Measurements from ENCODE around the gene KLB.
A peak's percentile ranks its signal among the peaks of the same experiment; 100 is the strongest.
"Not testable (repeated sequence)": the region's sequence is repeated elsewhere in the genome, so short reads cannot be mapped to it uniquely, and the experiment has no call there.

Gene KLB

GRCh38 chr4:39406763-39407583, at the start of gene KLB:
TSS of gene KLB (plus strand) at chr4:39406930. CDS start at chr4:39406950, 20 bp downstream.
- DNase-seq = no peak

GRCh38 chr4:39357002-39357401, 49.7 kb upstream of the KLB start:
- no peak for DNase-seq

DNA sequence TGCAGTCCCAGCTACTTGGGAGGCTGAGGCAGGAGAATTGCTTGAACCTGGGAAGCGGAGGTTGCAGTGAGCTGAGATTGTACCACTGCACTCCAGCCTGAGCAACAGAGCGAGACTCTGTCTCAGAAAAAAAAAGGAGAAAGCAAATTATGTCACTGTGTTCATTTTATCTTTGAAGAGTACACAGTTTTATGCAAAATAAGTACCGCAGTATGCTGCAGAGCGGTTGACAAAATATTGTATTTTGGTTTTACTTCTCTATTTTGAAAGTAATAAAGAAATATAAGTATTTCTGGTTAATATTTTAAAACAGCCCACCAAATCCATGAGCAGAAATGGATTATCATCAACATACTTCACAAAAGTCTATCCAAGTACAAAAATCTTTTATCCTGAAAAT, 46.1 kb upstream of the KLB start:
- not testable (repeated sequence) for DNase-seq

GRCh38 chr4:39362827-39363226, 43.9 kb upstream of the KLB start:
- no peak for DNase-seq

- DNase-seq = no peak
Observed at GRCh38 chr4:39363773-39364393, 42.8 kb upstream of the KLB start.

- DNase-seq = no peak
Observed at GRCh38 chr4:39365360-39365759, 41.4 kb upstream of the KLB start.

GRCh38 chr4:39365830-39366771, 40.6 kb upstream of the KLB start, which contains the start of gene RFC1:
TSS of gene RFC1 (minus strand) at chr4:39366362. CDS start at chr4:39366241, 121 bp downstream.
- peak; percentile 78 to 82 for DNase-seq

- no peak for DNase-seq
Observed at GRCh38 chr4:39367166-39367565, 39.6 kb upstream of the KLB start.

- no peak for DNase-seq
Observed at GRCh38 chr4:39369301-39369700, 37.4 kb upstream of the KLB start.

- DNase-seq = not testable (repeated sequence)
Observed at GRCh38 chr4:39371209-39371608, 35.5 kb upstream of the KLB start.

DNA sequence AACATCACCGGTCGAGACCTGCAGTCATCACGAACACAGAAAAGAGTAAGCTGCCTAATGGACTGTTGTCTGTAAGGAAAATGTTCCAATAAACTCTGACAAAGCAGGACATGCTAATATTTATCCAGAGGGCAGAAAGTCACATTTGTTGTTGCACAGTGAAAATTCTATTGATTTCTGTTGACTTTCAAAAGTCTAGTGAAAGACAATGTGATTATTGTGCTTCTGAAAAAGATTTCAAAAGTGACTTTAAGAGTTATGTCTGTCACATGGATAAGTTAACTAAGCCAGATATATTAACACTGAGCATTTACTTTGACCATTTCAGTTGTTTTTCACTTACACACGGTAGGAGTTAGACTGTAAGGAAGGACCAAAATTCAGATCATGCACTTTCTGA, 31.3 kb upstream of the KLB start:
- no peak for DNase-seq

- no peak for DNase-seq
Observed at GRCh38 chr4:39383690-39384089, 23.0 kb upstream of the KLB start.

DNA sequence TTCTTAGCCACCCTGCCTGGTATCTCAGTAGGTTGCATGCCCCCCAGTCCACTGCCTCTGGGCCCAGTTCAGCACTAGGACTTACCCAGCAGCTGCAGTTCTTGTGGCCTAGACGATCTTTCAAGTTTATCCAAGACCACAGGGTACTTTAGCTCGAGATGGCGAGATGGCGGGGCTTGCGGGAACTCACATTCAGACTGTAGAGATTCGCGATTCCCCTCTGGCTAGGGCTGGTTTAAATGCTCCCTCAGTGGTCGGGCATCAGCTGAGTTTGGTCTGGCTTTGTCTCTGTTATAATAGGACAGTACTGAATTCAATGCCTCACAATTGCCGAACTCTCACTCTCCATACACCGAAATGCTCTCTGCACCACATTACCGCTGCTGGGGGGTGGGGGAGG, 22.2 kb upstream of the KLB start:
- DNase-seq = no peak

DNA sequence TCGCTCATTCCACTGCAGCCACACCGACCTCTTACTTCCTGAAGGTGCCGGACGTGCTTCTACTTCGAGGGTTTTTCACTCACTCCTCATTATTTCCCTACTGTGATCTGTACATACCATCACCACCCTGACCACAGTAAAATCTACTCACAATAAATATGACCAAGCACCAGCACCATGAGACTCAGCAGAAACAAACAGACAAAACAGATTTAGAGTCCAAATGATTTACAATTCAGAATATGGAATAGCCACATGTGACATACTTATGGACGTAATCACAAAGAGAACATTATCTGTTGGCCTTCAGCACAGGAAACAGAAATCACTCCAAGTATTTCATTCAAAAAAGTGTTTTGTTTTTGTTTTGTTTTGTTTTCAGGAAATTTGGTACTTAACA, 16.1 kb upstream of the KLB start:
- DNase-seq = no peak

DNA sequence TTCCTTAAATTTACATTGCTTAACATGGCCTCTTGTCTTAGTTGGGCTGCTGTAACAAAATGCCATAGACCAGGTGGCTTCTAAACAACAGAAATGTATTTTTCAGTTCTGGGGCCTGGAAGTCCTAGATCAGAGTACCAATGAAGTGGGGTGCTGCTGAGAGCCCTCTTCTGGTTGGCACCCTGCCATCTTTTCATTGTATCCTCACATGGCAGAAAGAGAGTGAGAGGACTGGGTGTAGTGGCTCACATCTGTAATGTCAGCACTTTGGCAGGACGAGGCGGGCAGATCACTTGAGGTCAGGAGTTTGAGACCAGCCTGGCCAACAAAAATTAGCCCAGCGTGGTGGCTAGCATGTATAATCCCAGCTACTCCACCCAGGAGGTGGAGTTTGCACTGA, 12.0 kb upstream of the KLB start:
- DNase-seq = no peak

GRCh38 chr4:39401640-39402039, 5.1 kb upstream of the KLB start:
- not testable (repeated sequence) for DNase-seq

DNA sequence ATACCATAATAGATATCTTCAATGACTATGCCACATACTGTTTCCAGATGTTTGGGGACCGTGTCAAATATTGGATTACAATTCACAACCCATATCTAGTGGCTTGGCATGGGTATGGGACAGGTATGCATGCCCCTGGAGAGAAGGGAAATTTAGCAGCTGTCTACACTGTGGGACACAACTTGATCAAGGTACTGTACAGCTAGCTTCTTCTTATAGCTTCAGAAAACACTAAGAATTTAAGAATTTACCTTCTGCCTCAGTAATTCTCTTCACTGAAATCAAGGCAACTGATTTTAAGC, 805 bp downstream of the KLB start:
- no peak for DNase-seq

DNA sequence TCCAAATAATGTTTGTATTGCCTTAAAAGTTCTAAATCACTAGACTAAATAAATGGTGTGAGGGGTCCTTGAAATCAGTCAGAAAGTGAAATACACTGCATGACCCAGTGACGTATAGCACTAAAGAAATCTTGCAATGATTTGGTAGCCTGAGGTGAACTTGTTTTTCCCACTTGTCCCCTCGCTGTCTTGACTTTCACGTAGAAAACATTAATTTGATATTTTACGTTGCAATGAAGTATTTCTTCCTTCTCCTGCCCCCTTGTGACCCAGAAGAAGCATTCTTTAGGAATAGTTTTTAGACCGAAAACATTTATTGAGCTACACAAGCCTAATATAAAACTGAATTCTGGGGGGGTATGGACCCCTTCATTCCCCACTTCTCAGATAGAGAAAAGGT, 3.7 kb downstream of the KLB start:
- no peak for DNase-seq

DNA sequence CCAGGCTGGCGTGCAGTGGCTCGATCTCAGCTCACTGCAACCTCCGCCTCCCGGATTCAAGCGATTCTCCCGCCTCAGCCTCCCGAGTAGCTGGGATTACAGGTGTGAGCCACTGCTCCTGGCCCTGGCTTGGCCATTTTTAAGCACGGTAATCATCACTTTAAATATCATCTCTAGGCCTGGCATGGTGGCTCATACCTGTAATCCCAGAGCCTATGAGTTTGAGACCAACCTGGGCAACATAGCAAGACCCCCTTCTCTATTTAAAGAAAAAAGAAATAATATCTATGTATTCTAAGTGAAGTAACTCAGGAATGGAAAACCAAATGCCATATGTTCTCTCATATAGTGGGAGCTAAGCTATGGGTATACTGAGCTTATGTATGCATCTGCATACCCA, 4.8 kb downstream of the KLB start:
- DNase-seq = not testable (repeated sequence)

DNA sequence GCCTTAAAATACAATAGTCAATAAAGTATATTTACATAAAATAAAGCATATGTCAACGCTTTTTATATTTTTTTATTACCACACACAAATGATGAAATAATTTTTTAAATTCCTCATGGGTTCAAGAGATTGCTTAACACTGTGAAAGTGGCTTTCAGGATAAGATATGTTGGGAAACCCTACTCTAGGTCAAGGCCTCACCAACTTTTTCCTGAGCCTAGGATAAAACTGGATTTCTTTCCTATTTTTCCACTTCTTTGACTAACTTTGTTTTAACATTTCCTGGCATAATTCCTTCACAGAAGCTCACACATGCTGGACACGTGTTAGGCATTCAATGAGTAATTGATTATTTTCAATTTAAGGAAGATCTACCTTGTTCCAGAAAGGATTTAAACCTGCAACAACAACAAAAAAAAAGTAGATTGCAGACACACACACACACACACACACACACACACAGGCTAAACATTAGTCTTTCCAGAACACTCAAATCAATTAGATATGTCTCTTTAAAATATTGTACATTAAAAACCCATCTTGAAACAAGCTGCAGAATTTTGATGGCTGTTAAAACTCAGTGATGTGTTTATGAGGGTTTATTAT, 9.1 kb downstream of the KLB start:
- DNase-seq = no peak

DNA sequence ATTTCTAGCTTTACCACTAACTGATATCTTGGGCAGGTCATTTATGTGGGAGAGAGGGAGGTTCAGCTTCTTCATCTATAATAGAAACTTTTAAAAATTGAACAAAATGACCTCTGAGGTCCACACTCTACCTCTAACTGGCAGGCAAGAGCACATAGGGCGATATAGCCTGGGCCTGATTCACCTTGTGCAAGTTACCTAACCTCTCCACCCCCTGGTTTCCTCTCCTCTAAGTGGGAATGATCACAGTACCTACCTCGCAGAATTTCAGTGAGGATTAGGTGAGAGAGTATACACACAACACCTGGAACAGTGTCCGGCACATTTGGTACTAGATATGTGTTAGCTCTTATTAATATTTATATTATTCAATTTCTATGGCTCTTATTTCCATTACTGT, 15.5 kb downstream of the KLB start:
- no peak for DNase-seq

DNA sequence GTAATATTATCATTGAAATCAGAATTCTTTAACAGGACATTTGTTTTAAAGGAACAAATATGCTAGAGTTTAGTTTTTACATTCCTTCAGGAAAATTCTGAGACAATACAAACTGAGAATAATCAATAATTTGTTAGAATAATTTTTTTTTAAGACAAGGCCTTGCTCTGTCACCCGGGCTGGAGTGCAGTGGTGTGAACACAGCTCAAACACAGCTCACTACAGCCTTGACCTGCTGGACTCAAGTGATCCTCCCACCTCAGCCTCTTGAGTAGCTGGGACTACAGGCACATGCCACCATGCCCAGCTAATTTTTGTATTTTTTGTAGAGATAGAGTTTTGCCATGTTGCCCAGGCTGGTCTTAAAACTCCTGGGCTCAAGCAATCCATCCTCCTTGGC, 18.6 kb downstream of the KLB start:
- not testable (repeated sequence) for DNase-seq

- DNase-seq = no peak
Observed at GRCh38 chr4:39426728-39427127, 20.0 kb downstream of the KLB start.
